HG02870 (cell line): ENCODE measurements around the gene PEPD.

Experiments used
- ATAC-seq: cut with Tn5 transposase; IDR thresholded peaks from one replicate; pipeline ENCODE4 v1.9.1; 2021; ENCODE audit warnings: mild to moderate bottlenecking, moderate library complexity; ENCODE audit not compliant: unreplicated experiment

PEPD gene

GRCh38 chr19:33427801-33428626, 93.6 kb downstream of the PEPD start:
- ATAC-seq, result no peak

DNA sequence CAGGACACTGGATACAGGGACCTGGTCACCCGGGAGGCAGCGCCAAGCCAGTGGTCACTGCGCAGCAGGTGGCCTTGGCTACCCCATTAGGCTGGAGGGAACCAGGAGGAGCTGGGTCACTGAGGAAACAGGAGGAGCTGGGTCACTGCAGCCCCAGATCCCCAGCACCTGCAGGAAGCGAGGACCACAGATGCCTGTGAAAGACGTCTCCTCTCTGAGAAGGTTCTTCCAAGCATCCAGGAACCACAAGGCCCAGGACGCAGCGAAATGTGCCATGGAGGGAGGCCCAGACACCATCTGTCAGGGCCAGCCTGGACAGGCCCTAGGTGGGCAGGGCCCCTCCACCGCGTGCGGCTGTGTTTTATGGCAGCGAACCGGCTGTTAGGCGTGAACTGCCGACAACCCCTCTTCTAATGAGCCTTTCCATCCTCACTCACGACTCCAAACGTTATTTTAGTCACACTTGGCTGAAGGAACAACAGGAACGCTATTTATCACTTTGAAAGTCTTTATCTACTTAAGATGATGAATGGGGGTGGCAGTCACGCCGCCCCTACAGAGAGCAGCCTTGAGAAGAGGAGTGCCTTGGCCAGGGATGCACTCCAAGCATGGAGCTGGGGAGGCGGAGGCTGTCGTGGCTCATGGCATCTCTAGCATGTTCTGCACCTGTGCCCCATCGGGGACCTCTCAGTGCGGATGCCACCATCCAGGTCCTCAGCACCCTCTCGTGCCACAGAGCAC, 94.8 kb downstream of the PEPD start:
- no peak for ATAC-seq

GRCh38 chr19:33424181-33424580, 97.4 kb downstream of the PEPD start:
- no peak for ATAC-seq

DNA sequence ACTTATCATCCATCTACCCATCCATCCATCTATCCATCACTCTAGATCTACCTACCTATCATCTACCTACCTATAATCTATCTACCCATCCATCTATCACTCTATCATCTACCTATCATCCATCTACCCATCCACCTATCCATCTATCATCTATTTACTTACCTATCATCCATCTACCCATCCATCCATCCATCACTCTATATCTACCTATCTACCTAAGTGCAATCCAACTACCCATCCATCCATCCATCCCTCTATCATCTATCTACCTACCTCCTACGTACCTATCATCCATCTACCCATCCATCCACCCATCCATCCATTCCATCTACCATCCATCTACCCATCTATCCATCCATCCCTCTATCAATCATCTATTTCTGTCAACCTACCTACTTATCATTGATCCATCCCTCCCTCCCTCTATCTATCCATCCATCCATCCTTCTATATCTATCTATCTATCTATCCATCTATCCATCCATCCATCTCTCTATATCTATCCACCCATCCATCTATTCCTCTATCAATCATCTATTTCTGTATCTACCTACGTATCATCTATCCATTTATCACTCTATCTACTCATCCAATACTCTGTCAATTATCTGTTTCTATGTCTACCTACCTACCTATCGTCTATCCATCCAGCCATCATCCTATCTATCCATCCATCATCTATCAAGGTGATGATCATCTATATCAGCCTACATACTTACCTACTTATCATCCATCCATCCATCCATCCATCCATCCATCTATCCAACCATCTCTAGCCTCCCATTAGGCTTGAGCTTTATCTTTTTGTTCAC, 99.0 kb downstream of the PEPD start:
- no peak for ATAC-seq

DNA sequence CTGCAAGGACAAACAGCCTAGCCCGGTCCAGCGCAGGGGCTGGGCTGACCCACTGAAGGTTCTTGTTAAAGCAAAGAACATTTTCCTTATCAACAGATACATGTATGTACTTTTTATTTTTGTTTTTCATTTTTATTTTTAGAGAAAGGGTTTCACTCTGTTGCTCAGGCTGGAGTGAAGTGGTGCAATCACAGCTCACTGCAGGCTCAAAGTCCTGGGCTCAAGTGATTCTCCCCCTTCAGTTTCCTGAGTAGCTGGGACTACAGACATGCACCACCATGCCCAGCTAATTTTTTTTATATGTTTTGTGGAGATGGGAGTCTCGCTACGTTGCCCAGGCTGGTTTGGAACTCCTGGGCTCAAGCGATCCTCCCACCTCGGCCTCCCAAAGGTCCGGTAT, 100.2 kb downstream of the PEPD start:
- no peak for ATAC-seq

GRCh38 chr19:33420821-33421220, 100.8 kb downstream of the PEPD start:
- ATAC-seq, result no peak

DNA sequence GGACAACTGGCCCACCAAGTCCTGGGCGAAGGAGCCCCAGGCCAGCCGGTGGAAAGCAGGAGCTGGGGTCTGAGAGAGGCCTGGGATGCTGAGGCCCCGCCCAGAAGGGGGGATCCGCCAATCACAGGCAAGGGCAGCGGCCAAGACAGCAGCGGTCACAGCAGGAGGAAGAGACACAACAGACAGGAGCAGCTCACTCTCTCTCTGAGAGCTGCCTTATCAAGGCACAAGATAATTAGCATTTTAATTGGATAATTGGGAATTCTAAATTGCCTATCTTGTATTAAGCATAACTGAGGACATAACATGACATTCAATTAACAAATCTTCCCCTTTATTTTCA, 101.8 kb downstream of the PEPD start:
- no peak for ATAC-seq

DNA sequence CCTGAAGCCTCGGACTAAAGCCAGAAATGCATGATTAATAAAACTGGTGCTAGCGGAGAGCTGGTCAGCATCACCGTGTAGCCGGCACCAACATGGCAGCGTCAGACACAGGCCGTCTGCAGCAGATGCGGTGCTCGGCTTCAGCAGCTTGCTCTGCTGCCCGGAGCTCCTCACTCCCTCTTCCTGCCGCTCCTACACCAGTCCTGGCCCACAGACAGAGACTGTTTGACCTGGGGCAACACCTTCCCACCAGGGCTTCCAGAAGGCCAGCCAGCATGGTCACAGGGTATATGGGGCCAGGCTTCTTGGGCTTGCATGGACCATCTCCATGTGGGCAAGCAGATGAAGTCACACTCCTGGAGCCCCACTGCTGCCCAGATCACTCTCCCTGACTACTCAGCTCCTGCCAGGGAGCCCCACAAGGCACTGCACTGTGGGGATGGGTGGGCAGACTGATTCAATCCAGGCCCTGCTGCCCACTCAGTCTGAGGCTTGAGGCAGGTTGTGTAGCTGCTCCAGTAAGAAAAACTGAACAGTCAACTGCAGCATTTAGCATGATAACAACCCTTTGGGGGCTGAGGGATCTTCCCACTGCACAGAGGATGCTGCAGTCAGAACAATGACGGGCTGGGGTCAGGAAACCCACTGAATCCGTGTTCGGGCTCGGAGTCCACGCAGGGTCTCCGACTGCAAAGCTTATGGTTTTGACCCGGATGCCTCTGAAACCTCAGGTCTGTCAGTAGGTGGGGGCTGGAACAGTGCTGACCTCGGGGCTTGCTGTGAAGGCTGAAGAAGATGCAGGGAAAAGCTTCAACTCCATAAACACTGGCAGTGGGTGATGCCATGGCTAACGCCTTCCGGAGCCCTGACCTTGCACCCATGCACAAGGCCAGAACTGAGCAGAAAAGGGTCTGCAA, 102.5 kb downstream of the PEPD start:
- no peak for ATAC-seq

- no peak for ATAC-seq
Observed at GRCh38 chr19:33418461-33418860, 103.1 kb downstream of the PEPD start.

DNA sequence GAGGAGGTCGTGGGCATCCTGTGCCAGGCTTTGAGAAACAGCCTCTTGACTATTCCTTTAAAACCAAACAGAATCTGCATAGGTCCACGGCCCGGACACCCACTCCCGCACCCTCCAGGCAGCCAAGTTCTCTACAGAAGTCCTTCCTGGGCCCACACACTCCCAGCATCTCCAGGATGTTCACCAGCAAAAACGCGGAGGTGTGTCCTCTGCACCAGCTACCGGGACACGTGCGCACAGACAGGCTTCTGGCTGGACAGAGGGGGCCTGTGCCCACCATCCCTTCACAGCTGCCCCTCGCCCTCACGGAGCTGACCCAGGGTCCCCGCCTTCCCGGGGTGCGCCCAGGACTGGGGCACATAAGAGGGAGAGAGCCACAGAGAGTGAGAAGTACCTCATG, 103.8 kb downstream of the PEPD start:
- no peak for ATAC-seq

DNA sequence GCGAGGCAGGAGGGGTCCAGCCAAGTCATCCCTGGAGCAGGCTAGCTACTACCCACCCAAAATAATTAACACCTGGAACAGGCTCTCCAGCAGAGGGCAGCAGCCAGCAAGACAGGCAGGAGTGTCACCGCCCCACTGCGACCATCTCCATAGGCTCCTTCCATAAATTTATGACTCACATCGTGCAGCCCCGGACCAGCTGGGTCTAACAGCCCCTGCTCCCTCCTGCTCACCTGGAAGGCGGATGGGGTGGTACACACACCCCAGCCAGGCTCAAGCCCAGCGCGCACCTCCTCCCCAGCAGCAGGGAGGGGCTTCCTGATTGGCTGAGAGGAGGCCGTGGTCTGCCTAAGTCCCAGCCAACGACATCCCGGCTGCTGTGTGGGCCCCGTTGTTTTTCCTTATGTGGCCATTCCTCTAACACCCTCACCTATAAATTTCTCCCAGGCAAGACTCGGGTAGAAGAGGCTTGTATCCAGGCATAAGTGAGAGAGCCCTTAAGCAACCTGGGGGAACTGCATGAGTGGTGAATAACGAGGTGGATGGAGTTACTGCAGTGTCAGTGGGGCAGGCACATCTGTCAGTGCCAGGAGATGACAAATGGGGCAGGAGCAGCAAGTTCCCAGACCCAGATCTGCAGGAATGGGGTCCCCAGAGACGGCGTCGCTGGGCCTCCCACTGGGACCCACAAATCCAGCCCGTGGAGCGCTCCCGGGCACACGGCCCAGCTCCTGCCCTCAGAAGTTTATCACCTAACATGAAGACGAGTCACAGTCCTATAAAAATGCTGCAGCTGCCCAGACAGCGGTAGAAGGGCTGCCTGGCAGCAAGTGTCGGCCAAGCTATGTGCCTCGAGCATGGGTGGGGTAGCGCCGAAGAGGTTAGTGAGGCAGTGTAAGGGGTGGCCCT, 105.0 kb downstream of the PEPD start:
- no peak for ATAC-seq

DNA sequence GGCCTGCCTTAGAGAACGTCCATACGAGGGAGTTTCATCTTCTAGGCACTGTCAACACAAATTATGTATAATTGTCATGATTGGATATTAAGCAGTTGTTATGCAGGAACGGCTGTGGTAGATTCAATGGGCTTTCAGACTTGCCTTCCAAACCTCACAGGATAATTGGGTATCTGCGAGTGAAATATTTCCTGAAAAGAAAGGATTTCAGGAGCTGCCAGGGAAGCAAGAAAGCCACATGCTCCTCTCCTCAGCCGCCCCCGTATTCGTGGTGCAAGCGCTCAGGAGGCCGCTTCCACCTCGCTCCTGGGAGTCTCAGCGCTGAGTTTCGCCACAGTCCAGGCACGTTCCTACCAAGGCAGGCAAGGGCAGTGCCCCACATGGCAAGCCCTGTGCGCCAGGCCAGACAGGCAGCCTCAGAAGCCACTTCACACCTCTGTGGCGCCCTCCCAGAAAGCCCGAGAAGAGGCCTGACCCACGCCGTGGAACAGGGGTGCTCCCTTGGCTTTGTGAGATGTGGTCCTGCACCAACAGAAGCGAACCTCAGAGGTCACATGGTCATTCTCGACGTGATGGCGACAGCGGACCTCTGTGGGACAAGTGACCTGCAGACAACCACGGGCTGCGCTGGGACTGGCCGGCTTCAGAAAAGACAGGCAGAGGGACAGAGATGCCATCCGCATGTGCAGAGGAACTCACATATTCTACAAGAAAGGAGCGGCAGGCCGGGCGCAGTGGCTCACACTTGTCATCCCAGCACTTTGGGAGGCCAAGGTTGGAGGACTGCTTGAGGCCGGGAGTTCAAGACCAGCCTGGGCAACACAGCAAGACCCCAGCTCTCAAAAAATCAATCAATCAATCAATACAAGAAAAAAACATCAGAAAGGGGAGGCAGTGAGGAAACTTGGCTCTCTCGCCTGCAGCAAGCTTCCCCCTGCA, 106.7 kb downstream of the PEPD start:
- ATAC-seq, result no peak

GRCh38 chr19:33413868-33414666, 107.5 kb downstream of the PEPD start:
- no peak for ATAC-seq

DNA sequence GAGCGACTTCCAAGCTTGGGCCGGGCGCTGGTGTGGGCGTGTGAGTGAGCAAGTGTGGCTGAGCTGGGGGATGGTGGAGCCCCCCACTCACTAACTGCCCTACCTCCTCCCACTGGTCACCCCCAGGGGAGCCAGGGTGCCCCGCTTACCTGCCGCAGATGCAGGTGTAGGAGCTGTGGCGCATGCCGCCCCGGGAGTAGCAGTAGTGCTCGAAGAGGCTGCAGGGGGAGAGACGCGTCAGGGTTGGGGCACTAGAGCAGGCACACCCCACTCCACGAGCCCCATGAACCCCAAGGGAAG, 108.2 kb downstream of the PEPD start:
- ATAC-seq, result no peak

DNA sequence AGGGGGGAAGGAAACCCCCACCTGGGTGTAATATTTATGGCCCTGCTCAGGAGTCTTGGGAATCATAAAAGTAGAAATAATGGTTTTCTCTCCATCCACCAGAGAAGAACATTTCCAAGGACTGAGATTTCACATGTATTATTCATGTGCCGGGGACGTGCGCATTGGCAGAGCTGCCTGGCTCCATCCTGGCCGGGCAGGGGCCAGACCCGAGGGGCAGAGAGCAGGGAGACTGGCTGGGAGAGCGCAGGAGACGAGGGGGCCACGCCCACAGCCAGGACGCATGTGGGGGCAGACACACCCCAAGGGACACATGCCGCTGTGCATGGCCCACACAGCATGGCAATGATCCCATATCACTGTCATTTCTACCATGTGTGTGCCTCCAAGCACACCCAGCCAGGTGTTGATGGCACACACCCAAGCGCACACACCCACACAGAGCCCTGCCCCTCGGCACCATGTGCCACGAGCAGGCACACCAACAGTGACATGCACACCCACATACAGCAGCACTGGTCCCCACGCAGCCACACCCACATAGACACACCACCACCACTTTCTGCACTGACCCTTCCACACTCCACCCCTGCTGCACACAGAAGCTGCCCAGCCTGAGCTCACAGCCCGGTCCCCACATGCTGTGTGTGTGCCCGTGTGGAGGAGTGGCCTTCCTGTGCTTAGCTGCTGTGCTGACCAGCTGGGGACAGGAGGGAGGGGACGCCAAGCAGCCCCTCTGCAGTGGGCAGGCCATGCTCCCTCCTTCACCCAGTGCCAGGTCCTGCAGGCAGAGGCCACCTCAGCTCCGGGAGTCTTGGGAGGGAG, 108.8 kb downstream of the PEPD start:
- ATAC-seq, result no peak

DNA sequence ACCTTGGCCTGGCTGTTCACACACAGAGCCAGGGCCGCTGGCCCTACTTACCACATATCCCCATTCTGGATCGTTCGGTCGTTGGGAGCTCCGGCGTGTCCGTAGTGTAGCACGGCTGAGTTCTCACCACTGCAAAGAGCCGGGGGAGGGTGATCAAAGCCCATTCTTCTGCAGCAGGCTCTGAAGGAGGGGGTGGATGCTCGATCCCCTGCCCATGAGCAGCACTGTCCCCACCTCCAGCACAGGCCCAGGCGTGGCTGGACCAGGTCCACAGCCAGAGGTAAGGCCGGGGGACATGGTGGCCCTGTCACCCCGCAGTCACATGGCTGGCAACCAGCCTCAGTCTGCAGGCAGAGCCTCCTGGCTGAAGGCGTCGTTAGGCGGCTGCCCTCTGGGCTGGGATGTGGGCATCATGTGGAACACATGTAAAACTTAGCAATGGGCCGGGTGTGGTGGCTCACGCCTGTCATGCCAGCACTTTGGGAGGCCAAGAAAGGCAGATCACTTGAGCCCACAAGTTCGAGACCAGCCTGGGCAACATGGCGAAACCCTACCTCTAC, 109.9 kb downstream of the PEPD start:
- no peak for ATAC-seq

- ATAC-seq, result no peak
Observed at GRCh38 chr19:33410915-33411401, 110.6 kb downstream of the PEPD start.
